Smooth muscle cell (in vitro differentiated cells): Measurements from ENCODE around the gene AZU1. TPM values are rescaled to one million over a fixed set of nuclear protein-coding genes. Genes with fewer than 3 reads are reported as not detected.

ENCODE experiments used
- DNase-seq: peaks from one replicate; lab custom pipeline; 2025; ENCODE audit not compliant: unreplicated experiment; lab: John Stamatoyannopoulos, UW
- H2AFZ ChIP-seq: fragments of 200-600 bp; sonication (generic); 2 replicates; pipeline ENCODE4 v1.6.0; 2016; ENCODE audit warnings: antibody characterized with exemption, low read depth, mild to moderate bottlenecking
- H3F3A ChIP-seq: fragments of 200-600 bp; sonication (generic); 2 replicates; pipeline ENCODE4 v1.6.0; 2017; ENCODE audit warnings: antibody characterized with exemption, low read depth
- H3K27ac ChIP-seq: fragments of 200-600 bp; sonication (generic); 2 replicates; pipeline ENCODE4 v1.5.1; 2016; ENCODE audit warnings: low read depth, mild to moderate bottlenecking
- H3K27me3 ChIP-seq: fragments of 200-600 bp; sonication (generic); 2 replicates; pipeline ENCODE4 v1.6.1; 2016; ENCODE audit warnings: low read depth, mild to moderate bottlenecking
- H3K36me3 ChIP-seq: fragments of 200-600 bp; sonication (generic); 2 replicates; pipeline ENCODE4 v1.5.1; 2016; ENCODE audit warnings: low read depth
- H3K4me1 ChIP-seq: fragments of 200-600 bp; sonication (generic); 2 replicates; pipeline ENCODE4 v1.5.1; 2016; ENCODE audit warnings: low read depth
- H3K4me2 ChIP-seq: fragments of 200-600 bp; sonication (generic); 2 replicates; pipeline ENCODE4 v1.6.0; 2016; ENCODE audit warnings: mild to moderate bottlenecking
- H3K4me3 ChIP-seq: fragments of 200-600 bp; sonication (generic); 2 replicates; pipeline ENCODE4 v1.5.1; 2016; ENCODE audit warnings: mild to moderate bottlenecking
- H3K79me2 ChIP-seq: fragments of 200-600 bp; sonication (generic); 2 replicates; pipeline ENCODE4 v1.6.0; 2016; ENCODE audit warnings: low read depth, mild to moderate bottlenecking
- H3K9ac ChIP-seq: fragments of 200-600 bp; sonication (generic); 2 replicates; pipeline ENCODE4 v1.6.0; 2016; ENCODE audit warnings: low read depth
- H3K9me3 ChIP-seq: fragments of 200-600 bp; sonication (generic); replicated peaks from 2 replicates; pipeline ENCODE4 v1.5.1; 2016; ENCODE audit warnings: low read depth
- H4K20me1 ChIP-seq: fragments of 200-600 bp; sonication (generic); 2 replicates; pipeline ENCODE4 v1.6.0; 2016; ENCODE audit warnings: low read depth
- WGBS: methylation state at CpG from one replicate; pipeline ENCODE4 v1.1.7; 2016; ENCODE audit warnings: low lambda C conversion rate; 5-methylcytosine and 5-hydroxymethylcytosine counted together
- polyA plus RNA-seq: library from polyadenylated mRNA; unstranded; fragments of >200 nt; fragmentation: Nextera tagmentation; extraction: Ambion mirVana; gene quantifications from 2 replicates; pipeline ENCODE4 v1.2.1, GENCODE V29; 2016
- total RNA-seq: library from RNA; depleted of rRNA; stranded (reverse); fragments of >200 nt; gene quantifications from 2 replicates; pipeline ENCODE4 v1.2.3, GENCODE V29; 2014
- TF ChIP-seq, protein P1 (sequence below): fragments of 200-600 bp; sonication (generic); IDR thresholded peaks from 2 replicates; pipeline ENCODE4 v1.5.1; 2017; ENCODE audit warnings: borderline replicate concordance, mild to moderate bottlenecking, antibody characterized with exemption; ENCODE audit not compliant: insufficient read depth, poor library complexity, severe bottlenecking

The AZU1 gene
- total and polyA plus RNA-seq, 2 experiments from 2014 or later: 0.32 to 8.0 TPM

DNA sequence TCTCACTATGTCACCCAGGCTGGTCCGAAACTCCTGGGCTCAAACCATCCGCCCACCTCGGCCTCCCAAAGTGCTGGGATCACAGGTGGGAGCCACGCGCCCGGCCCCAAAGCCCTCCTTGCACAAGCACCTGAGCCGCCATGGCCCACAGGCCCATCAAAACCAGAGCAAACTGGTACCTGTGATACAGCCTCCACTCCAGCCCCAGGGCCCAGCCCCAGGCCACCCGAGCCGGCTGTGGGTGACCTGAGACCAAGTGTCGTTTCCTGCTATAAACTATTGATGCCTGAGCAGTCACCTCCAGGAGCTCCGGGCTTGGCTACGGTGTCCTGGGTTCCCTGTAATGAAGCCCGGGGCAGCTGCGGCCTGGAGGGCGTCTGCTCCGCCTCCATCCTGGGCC, 40.1 kb upstream of the AZU1 start:
- no peak overlapping the region for H3K27ac ChIP-seq
- WGBS: 89% methylated on average over 16 of the region's 16 CpGs

DNA sequence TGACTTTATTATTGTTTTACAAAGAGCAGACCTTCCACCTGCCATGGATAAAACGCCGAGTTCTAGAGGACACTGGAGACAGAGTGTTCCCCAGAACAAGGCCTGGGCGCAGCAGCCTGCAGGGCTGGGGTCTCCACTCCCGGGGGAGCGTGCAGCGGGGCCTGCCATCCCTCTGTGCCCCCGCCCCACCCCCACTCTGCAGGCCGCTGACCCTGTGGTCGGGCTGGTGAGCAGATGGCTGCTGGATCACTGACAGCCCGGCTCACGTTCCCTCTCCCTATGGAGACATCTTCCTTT, 39.0 kb upstream of the AZU1 start:
- Histone ChIP-seq H2AFZ (peak overlapping the region; percentile 89), H3K9me3 (no peaks in the 10 kb centered on the region), H3K4me2 (peak overlapping the region; percentile 30), H4K20me1 (no peaks in the 10 kb centered on the region), H3F3A (no peaks in the 10 kb centered on the region), H3K27me3 (no peaks in the 10 kb centered on the region), H3K36me3 (no peaks in the 10 kb centered on the region), H3K4me3 (no peak overlapping the region), H3K79me2 (no peaks in the 10 kb centered on the region), H3K27ac (peak overlapping the region; percentile 52), H3K4me1 (peaks cover 13% of the 10 kb centered on the region), H3K9ac (no peak overlapping the region)
- TF ChIP-seq, protein P1, sequence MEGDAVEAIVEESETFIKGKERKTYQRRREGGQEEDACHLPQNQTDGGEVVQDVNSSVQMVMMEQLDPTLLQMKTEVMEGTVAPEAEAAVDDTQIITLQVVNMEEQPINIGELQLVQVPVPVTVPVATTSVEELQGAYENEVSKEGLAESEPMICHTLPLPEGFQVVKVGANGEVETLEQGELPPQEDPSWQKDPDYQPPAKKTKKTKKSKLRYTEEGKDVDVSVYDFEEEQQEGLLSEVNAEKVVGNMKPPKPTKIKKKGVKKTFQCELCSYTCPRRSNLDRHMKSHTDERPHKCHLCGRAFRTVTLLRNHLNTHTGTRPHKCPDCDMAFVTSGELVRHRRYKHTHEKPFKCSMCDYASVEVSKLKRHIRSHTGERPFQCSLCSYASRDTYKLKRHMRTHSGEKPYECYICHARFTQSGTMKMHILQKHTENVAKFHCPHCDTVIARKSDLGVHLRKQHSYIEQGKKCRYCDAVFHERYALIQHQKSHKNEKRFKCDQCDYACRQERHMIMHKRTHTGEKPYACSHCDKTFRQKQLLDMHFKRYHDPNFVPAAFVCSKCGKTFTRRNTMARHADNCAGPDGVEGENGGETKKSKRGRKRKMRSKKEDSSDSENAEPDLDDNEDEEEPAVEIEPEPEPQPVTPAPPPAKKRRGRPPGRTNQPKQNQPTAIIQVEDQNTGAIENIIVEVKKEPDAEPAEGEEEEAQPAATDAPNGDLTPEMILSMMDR: no peak
- WGBS: 89% methylated on average over 11 of the region's 11 CpGs
- DNase-seq: no peak

More for the DNA sequence above, 40.1 kb upstream of the AZU1 start:
- no peak overlapping the region for H3K4me2 ChIP-seq
- no peaks in the 10 kb centered on the region for H3F3A ChIP-seq
- H3K27me3 ChIP-seq: no peaks in the 10 kb centered on the region
- H2AFZ ChIP-seq: no peak overlapping the region
- DNase-seq: no peak
- no peaks in the 10 kb centered on the region for H3K36me3 ChIP-seq
- TF ChIP-seq, protein P1: no peak
- H3K9ac ChIP-seq: no peak overlapping the region
- no peaks in the 10 kb centered on the region for H3K9me3 ChIP-seq
- no peaks in the 10 kb centered on the region for H3K79me2 ChIP-seq
- no peak overlapping the region for H3K4me3 ChIP-seq
- H4K20me1 ChIP-seq: no peaks in the 10 kb centered on the region
- peaks cover 21% of the 10 kb centered on the region for H3K4me1 ChIP-seq

DNA sequence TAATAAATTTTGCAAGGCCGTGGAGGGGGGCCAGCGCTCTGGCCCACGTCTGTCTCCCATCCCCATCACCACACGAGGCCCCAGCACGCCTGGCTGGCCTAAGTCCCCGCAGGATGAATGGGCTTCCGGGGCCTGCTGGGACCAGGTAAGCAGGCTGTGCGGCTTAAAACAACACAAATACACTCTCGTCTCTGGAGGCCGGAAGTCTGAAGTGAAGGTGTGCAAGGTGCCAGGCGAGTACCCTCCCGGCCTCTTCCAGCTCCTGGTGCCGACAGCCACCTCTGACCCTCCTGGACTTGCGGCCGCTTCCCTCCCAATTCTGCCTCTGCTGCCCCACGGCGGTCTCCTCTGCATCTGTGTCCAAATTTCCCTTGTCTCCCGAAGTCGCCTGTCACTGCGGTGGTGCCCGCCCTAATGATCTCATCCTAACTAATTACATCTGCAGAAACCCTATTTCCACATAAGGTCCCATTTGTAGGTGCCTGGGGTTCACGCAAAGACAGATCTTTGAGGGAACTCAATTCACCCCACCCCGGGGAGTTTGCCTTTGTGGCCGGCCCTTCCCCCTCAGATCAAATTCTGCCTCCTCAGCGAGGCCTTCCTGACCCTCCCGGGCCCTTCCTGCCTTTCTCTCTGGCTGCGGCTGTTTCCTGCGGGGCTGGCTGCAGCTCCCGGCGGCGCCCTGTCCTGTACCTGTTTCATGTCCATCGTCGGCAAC, 38.5 kb upstream of the AZU1 start:
- no peaks in the 10 kb centered on the region for H4K20me1 ChIP-seq

More for the DNA sequence above, 38.5 kb upstream of the AZU1 start:
- H3K27ac ChIP-seq: peak overlapping the region; percentile 52
- no peaks in the 10 kb centered on the region for H3K36me3 ChIP-seq
- no peaks in the 10 kb centered on the region for H3K27me3 ChIP-seq
- DNase-seq: no peak
- no peak overlapping the region for H3K4me3 ChIP-seq
- TF ChIP-seq, protein P1: no peak
- peak overlapping the region; percentile 89 for H2AFZ ChIP-seq
- no peaks in the 10 kb centered on the region for H3K9me3 ChIP-seq
- 42% methylated on average over 31 of the region's 33 CpGs for WGBS
- H3K9ac ChIP-seq: no peak overlapping the region
- H3K4me2 ChIP-seq: peak overlapping the region; percentile 30
- H3K79me2 ChIP-seq: no peaks in the 10 kb centered on the region
- H3F3A ChIP-seq: no peaks in the 10 kb centered on the region
- peaks cover 13% of the 10 kb centered on the region for H3K4me1 ChIP-seq
